NB4 (cell line): Measurements from ENCODE around the gene EMX1.

Experiments used
- POLR2A ChIP-seq: IDR thresholded peaks from 2 replicates; pipeline ENCODE4 v1.6.1; 2011; ENCODE audit warnings: mild to moderate bottlenecking; ENCODE audit not compliant: insufficient read length; ENCODE audit errors: extremely low read depth
- TF ChIP-seq, protein P1 (sequence below): IDR thresholded peaks from one replicate; pipeline ENCODE4 v1.5.1; 2012; ENCODE audit warnings: low read depth, low read length

DNA sequence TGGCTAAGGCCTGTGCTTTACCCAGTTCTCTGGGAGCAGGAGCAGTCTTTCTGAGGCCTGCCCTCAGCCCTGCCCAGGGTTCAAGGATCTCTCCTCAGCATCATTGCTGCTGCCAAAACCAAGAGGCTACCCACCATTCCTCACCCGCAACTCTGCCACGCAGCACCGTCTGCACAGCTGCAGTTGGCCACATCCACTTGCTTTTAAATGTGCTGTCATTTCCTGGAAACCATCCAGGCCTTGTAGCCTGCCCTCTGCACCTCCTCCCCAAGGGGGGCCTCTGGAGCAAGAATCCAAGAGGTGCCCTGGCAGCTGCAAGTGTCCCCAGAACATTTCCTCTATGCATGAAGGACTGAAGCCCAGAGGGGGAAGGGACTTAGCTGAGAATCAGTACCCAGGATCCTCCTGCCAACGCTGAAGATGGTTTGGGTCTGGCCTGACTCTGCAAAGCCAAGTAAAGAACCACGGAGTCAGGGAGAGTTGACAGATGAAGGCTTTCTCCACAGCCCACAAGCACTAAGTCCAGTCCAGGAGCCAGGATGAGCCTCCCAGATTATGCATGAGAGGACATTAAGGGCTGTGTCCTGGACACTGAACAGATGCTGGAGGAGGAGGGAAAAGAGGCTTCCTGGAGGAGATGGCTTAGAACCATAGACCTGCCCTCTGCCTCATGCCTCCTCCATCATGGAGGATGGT is 14.9 kb downstream of the EMX1 start:
- TF ChIP-seq, protein P1, sequence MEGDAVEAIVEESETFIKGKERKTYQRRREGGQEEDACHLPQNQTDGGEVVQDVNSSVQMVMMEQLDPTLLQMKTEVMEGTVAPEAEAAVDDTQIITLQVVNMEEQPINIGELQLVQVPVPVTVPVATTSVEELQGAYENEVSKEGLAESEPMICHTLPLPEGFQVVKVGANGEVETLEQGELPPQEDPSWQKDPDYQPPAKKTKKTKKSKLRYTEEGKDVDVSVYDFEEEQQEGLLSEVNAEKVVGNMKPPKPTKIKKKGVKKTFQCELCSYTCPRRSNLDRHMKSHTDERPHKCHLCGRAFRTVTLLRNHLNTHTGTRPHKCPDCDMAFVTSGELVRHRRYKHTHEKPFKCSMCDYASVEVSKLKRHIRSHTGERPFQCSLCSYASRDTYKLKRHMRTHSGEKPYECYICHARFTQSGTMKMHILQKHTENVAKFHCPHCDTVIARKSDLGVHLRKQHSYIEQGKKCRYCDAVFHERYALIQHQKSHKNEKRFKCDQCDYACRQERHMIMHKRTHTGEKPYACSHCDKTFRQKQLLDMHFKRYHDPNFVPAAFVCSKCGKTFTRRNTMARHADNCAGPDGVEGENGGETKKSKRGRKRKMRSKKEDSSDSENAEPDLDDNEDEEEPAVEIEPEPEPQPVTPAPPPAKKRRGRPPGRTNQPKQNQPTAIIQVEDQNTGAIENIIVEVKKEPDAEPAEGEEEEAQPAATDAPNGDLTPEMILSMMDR = no peak
- TF ChIP-seq POLR2A = no peak
